DOHH2 (cell line): Measurements from ENCODE around the gene COL23A1.

ENCODE experiments used
- CTCF ChIP-seq: fragments of 200-600 bp; sonication (generic); IDR thresholded peaks from one replicate; pipeline ENCODE4 v1.5.1; 2014; ENCODE audit warnings: antibody characterized with exemption, mild to moderate bottlenecking, low read depth, low read length; ENCODE audit not compliant: poor library complexity, severe bottlenecking
- EZH2phosphoT487 ChIP-seq: fragments of 200-600 bp; sonication (generic); IDR thresholded peaks from 2 replicates; pipeline ENCODE4 v1.6.1; 2017; ENCODE audit warnings: borderline replicate concordance, mild to moderate bottlenecking, antibody characterized with exemption, low read length, moderate library complexity, mixed read lengths

GRCh38 chr5:178554311-178554710 lies 35.9 kb downstream of the COL23A1 start:
- no peak for TF ChIP-seq CTCF
- no peak for TF ChIP-seq EZH2phosphoT487
